ENCODE results near the gene STAG2. TPM values are rescaled to one million over a fixed set of nuclear protein-coding genes. Genes with fewer than 3 reads are reported as not detected.

Gene STAG2
- total RNA-seq, 3 donors from 2014 or later, result 79.2 to 114 (median 83.2) TPM

DNA sequence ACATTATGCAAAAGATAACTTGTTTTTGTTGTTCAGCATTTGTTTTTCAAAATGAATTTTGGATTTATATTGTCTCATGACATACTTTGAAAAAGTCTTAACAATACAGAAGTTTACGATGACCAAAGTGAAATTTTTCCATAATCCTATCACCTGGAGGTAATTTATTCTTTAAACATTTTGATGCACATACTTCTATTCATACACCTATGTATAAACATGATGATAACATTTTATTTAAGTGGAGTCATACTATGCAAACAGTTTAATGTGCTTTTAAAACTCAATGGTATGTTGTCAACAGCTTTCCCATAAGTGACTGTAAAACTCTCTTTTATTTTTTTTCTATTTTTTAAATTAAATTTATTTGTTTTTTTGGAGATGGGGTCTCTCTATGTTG lies 65.0 kb downstream of the STAG2 start:
- intact Hi-C loops (cut with DNase I; ENCODE audit: low total_unique reads), result no loop called here
- no peak for DNase-seq (ENCODE audit: low spot score in 2 of 2)
- no peak overlapping the region for H3K27ac ChIP-seq
- H3K27me3 ChIP-seq, result no peaks in the 10 kb centered on the region
- H3K9me3 ChIP-seq, result no peaks in the 10 kb centered on the region
- no peaks in the 10 kb centered on the region for H3K4me1 ChIP-seq
- TF ChIP-seq, protein P1, sequence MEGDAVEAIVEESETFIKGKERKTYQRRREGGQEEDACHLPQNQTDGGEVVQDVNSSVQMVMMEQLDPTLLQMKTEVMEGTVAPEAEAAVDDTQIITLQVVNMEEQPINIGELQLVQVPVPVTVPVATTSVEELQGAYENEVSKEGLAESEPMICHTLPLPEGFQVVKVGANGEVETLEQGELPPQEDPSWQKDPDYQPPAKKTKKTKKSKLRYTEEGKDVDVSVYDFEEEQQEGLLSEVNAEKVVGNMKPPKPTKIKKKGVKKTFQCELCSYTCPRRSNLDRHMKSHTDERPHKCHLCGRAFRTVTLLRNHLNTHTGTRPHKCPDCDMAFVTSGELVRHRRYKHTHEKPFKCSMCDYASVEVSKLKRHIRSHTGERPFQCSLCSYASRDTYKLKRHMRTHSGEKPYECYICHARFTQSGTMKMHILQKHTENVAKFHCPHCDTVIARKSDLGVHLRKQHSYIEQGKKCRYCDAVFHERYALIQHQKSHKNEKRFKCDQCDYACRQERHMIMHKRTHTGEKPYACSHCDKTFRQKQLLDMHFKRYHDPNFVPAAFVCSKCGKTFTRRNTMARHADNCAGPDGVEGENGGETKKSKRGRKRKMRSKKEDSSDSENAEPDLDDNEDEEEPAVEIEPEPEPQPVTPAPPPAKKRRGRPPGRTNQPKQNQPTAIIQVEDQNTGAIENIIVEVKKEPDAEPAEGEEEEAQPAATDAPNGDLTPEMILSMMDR (IDR thresholded peaks at IDR 0.05), result no peak
- no peak for TF ChIP-seq POLR2A (IDR thresholded peaks at IDR 0.05)
- TF ChIP-seq POLR2AphosphoS5 (IDR thresholded peaks at IDR 0.05), result no peak
- H3K36me3 ChIP-seq, result no peaks in the 10 kb centered on the region
- H3K4me3 ChIP-seq, result no peak overlapping the region

DNA sequence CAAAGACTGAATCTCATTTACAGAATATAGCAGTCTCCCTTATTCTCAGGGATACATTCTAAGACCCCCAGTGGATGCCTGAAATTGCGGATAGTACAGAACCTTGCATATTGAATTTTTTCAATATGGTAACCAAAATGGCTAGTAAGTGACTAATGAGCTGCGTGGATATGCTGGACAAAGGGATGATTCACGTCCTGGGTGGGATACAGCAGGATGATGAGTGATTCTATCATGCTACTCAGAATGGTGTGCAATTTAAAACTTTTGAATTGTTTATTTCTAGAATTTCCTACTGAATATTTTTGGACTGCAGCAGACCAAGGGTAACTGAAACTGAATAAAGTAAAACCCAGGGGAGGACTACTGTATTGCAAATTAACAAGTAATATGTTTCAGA lies 66.7 kb downstream of the STAG2 start:
- no peaks in the 10 kb centered on the region for H3K9me3 ChIP-seq
- DNase-seq (ENCODE audit: low spot score in 2 of 2), result no peak
- no peak overlapping the region for H3K4me3 ChIP-seq
- H3K27ac ChIP-seq, result no peak overlapping the region
- no peaks in the 10 kb centered on the region for H3K27me3 ChIP-seq
- TF ChIP-seq POLR2A (IDR thresholded peaks at IDR 0.05) (no peak), POLR2AphosphoS5 (IDR thresholded peaks at IDR 0.05) (no peak)
- TF ChIP-seq, protein P1 (IDR thresholded peaks at IDR 0.05), result no peak
- intact Hi-C loops (cut with DNase I; ENCODE audit: low total_unique reads), result no loop called here
- no peaks in the 10 kb centered on the region for H3K36me3 ChIP-seq
- no peaks in the 10 kb centered on the region for H3K4me1 ChIP-seq

DNA sequence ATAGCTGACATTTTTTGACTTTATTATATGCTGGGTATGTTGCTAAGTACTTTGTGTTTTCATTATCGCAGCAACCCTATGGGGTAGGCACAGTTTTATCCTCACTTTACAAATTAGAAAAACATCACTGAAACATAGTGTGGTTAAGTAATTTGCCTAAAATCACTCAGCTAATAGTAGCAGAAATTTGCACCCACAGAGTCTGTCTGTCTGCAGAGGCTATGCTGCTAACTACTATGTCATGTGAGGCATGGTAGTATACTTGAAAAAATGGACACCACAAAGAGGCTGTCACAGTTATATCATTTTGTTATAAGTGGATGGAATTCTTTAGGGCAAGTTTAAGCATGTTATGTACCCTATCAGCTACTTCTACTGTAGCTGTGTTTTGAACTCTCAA lies 69.0 kb downstream of the STAG2 start:
- Histone ChIP-seq H3K4me3 (no peak overlapping the region), H3K4me1 (no peaks in the 10 kb centered on the region), H3K27ac (no peak overlapping the region), H3K27me3 (no peaks in the 10 kb centered on the region), H3K36me3 (no peaks in the 10 kb centered on the region), H3K9me3 (no peaks in the 10 kb centered on the region)
- intact Hi-C loops (cut with DNase I; ENCODE audit: low total_unique reads), result no loop called here
- no peak for DNase-seq (ENCODE audit: low spot score in 2 of 2)
- TF ChIP-seq POLR2AphosphoS5 (IDR thresholded peaks at IDR 0.05), result no peak
- no peak for TF ChIP-seq POLR2A (IDR thresholded peaks at IDR 0.05)
- TF ChIP-seq, protein P1 (IDR thresholded peaks at IDR 0.05), result no peak

DNA sequence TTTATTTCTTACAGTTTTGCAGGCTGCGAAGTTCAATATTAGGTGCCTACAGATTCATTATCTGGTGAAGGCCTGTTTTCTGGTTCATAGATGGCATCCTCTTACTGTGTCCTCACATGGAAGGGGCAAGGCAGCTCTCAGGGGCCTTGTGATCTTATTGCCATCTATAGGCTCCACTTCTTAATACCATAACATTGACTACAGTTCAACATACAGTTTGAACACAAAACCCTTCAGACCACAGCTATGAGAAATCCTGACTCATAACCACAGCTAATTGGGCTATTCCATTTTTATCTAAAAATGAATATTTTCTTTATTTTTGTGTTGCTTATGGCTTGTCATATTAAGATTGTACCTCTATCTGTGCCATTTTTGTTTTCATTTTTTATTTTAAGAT lies 72.3 kb downstream of the STAG2 start:
- Histone ChIP-seq H3K4me1 (no peaks in the 10 kb centered on the region), H3K27me3 (no peaks in the 10 kb centered on the region), H3K9me3 (no peaks in the 10 kb centered on the region), H3K27ac (no peak overlapping the region), H3K36me3 (no peaks in the 10 kb centered on the region), H3K4me3 (no peak overlapping the region)
- TF ChIP-seq POLR2A (IDR thresholded peaks at IDR 0.05) (no peak), POLR2AphosphoS5 (IDR thresholded peaks at IDR 0.05) (no peak)
- TF ChIP-seq, protein P1 (IDR thresholded peaks at IDR 0.05), result no peak
- no peak for DNase-seq (ENCODE audit: low spot score in 2 of 2)
- intact Hi-C loops (cut with DNase I; ENCODE audit: low total_unique reads), result no loop called here

DNA sequence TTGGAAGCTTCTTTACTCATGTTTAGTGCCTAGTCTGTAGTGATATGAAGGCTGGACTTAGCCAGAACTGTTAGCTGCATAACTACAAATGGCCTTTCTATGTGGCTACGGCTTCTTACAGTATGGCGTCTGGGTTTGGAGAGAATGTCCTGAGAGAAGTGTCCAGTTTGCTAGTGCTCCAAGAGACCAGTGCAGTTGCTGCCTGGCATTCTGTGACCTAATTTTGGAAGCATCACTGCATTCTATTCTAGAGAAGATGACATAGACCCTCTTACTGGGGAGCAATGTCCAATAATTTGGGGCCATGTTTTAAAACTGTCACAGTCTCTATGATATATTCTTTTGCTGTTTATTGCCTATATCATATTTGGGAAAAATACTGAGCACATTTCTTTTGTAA lies 74.2 kb downstream of the STAG2 start:
- H3K27me3 ChIP-seq, result no peaks in the 10 kb centered on the region
- H3K27ac ChIP-seq, result no peak overlapping the region
- no peaks in the 10 kb centered on the region for H3K36me3 ChIP-seq
- no peak for DNase-seq (ENCODE audit: low spot score in 2 of 2)
- intact Hi-C loops (cut with DNase I; ENCODE audit: low total_unique reads), result no loop called here
- H3K4me1 ChIP-seq, result no peaks in the 10 kb centered on the region
- no peak for TF ChIP-seq POLR2AphosphoS5 (IDR thresholded peaks at IDR 0.05)
- no peaks in the 10 kb centered on the region for H3K9me3 ChIP-seq
- no peak overlapping the region for H3K4me3 ChIP-seq

DNA sequence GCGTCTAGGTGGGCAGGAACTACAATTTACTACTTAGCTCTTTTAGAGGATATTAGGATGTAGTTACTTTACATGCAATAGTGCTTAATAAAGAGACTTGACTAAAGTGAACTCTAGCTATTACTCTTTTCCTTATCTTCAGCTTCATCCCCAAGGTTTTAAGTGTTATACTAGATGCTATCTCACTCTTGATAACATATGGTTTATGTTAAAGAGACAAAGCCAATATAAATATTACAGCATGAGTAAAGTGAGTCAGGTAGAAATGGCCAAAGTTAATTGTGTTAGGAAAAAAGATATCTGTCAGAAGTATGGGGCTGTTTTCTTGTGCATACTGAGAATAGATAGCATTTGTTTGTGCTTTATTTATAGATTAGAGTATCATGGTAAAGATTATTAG lies 80.5 kb downstream of the STAG2 start:
- Histone ChIP-seq H3K9me3 (no peaks in the 10 kb centered on the region), H3K27me3 (no peaks in the 10 kb centered on the region), H3K4me1 (no peaks in the 10 kb centered on the region), H3K27ac (no peak overlapping the region), H3K4me3 (no peak overlapping the region), H3K36me3 (no peaks in the 10 kb centered on the region)
- intact Hi-C loops (cut with DNase I; ENCODE audit: low total_unique reads), result no loop called here
- DNase-seq (ENCODE audit: low spot score in 2 of 2), result no peak
- TF ChIP-seq, protein P1 (IDR thresholded peaks at IDR 0.05), result no peak
- no peak for TF ChIP-seq POLR2AphosphoS5 (IDR thresholded peaks at IDR 0.05)
- TF ChIP-seq POLR2A (IDR thresholded peaks at IDR 0.05), result no peak

All from breast epithelium (tissue), 4 donors.